Osteocyte (in vitro differentiated cells): ENCODE data around the gene GRIN1. TPM values are rescaled to one million over a fixed set of nuclear protein-coding genes. Genes with fewer than 3 reads are reported as not detected.

Experiments
- DNase-seq: peaks from one replicate; pipeline ENCODE4 v3.0.0; 2021; ENCODE audit warnings: mixed read lengths; ENCODE audit not compliant: unreplicated experiment; ENCODE audit errors: extremely low spot score
- H3K27ac Mint-ChIP-seq: one replicate; pipeline ENCODE4 v1.8.0; 2021; ENCODE audit warnings: mild to moderate bottlenecking, mixed read lengths; ENCODE audit not compliant: unreplicated experiment
- H3K27me3 Mint-ChIP-seq: one replicate; pipeline ENCODE4 v1.8.0; 2021; ENCODE audit warnings: mixed read lengths; ENCODE audit not compliant: unreplicated experiment
- H3K36me3 Mint-ChIP-seq: one replicate; pipeline ENCODE4 v1.8.0; 2021; ENCODE audit warnings: mixed read lengths; ENCODE audit not compliant: unreplicated experiment
- H3K4me1 Mint-ChIP-seq: one replicate; pipeline ENCODE4 v1.8.0; 2021; ENCODE audit warnings: mixed read lengths; ENCODE audit not compliant: unreplicated experiment
- H3K4me3 Mint-ChIP-seq: one replicate; pipeline ENCODE4 v1.8.0; 2021; ENCODE audit warnings: mild to moderate bottlenecking, moderate library complexity, mixed read lengths; ENCODE audit not compliant: unreplicated experiment
- H3K9me3 Mint-ChIP-seq: one replicate; pipeline ENCODE4 v1.8.0; 2021; ENCODE audit warnings: mixed read lengths; ENCODE audit not compliant: unreplicated experiment
- total RNA-seq: library from RNA; stranded (reverse); gene quantifications from 2 replicates; pipeline ENCODE4 v1.2.1, GENCODE V29; 2021
- TF ChIP-seq, protein P1 (sequence below): fragments of 200-600 bp; sonication (generic); IDR thresholded peaks from 2 replicates; pipeline ENCODE4 v1.5.0; 2021; ENCODE audit warnings: antibody characterized with exemption, mild to moderate bottlenecking, moderate library complexity

GRIN1 gene
- total RNA-seq, 1 donor from 2014 or later: not detected

DNA sequence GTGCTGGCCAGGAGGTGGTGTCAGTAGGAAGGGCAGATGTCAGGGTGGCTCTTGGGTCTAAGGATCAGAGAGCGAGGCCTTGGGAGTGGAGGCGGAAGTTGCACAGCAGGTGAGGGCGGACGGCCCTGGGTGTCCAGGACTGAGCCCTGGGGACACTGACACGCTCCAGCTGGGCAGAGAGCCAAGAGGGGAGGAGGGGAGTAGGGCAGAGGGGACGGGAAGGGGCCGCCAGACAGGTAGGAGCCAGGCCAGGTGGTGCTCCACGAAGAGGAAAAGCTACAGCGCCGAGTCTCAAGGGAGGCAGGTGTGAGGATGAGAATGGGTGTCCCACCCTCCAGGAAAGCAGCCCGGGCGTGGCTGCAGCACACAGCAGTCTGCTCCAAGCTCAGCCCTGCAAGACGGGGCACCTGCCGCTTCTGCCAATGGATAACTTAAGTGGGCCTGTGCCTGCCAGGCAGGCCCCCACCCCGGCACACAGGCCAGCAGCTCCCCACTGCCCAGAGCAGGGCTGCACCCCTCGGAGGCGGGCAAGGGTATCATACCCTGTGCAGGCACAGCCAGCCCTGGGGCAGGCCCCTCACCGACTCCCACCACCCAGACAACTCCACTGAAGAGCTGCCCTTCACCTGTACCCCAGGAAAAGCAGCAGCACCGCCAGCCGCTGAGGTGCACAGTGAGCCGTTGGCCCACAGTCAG lies 56.7 kb downstream of the GRIN1 start:
- no peaks in the 10 kb centered on the region for H3K27me3 Mint-ChIP-seq

DNA sequence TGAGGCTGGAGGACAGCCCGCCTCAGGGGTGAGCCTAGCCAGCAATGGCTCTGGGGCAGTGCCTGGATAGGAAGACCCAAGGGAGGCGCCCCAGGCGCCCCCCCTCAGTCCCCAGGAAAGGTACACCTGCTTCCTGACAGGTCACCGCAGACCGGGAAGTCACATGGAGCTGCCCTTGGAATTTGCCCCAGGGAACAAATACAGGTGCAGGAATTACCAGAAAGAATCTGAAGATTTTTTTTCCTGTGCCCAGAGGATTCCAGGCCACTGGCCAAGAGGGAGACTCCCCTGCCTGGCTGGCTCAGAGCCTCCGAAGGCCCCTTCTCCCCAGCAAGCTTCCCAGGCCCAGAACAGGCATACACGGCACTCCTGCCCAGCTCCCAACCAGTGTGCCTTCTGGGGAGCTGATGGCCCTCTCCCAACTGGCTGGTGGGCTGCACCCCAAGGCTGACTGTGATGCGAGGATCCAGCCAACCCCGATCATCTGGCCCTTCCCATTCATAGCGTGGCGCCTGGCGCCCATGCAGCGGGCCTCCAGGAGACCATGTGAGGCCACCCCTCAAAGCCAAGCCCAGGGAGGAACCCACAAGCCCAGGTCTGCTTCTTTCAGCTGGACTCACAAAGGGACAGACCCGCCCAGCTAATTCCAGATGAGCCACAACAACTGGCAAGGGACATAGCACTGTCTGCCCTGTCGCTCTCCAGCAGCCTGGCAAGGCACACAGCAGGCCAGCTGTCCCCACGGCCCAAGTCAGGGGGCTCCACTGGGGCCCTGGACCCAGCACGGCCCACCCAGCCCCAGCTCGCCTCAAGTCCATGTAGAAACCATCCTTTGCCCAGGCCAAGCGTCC lies 59.3 kb downstream of the GRIN1 start:
- TF ChIP-seq, protein P1, sequence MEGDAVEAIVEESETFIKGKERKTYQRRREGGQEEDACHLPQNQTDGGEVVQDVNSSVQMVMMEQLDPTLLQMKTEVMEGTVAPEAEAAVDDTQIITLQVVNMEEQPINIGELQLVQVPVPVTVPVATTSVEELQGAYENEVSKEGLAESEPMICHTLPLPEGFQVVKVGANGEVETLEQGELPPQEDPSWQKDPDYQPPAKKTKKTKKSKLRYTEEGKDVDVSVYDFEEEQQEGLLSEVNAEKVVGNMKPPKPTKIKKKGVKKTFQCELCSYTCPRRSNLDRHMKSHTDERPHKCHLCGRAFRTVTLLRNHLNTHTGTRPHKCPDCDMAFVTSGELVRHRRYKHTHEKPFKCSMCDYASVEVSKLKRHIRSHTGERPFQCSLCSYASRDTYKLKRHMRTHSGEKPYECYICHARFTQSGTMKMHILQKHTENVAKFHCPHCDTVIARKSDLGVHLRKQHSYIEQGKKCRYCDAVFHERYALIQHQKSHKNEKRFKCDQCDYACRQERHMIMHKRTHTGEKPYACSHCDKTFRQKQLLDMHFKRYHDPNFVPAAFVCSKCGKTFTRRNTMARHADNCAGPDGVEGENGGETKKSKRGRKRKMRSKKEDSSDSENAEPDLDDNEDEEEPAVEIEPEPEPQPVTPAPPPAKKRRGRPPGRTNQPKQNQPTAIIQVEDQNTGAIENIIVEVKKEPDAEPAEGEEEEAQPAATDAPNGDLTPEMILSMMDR: no peak
- Mint-ChIP-seq H3K27ac (no peak overlapping the region), H3K27me3 (no peaks in the 10 kb centered on the region), H3K4me3 (peak overlapping the region; percentile 26), H3K36me3 (no peaks in the 10 kb centered on the region), H3K4me1 (peaks cover 41% of the 10 kb centered on the region), H3K9me3 (no peaks in the 10 kb centered on the region)
- DNase-seq: no peak

More for the DNA sequence above, 56.7 kb downstream of the GRIN1 start:
- H3K27ac Mint-ChIP-seq: peak overlapping the region; percentile 15
- no peaks in the 10 kb centered on the region for H3K9me3 Mint-ChIP-seq
- TF ChIP-seq, protein P1: no peak
- peaks cover 22% of the 10 kb centered on the region for H3K4me1 Mint-ChIP-seq
- DNase-seq: no peak
- peaks cover 5% of the 10 kb centered on the region for H3K36me3 Mint-ChIP-seq
- no peak overlapping the region for H3K4me3 Mint-ChIP-seq

DNA sequence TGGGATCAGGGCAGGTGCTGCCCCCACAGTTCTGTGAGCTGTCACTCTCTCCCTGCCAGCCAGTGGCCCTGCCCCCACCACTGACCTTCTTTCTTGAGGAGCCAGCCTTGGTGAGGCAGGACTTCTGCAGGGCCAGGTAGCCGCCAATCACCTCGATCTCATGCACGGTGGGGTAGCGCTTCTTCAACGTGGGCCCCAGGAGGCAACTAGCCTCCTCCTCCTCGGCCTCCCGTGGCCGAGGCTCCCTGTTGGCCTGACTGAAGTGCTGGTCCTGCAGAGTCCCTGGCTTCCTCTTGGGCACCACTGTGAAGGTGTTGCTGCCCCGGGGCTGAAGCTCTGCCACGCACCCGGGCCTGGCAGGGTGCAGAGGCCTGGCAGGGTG lies 59.9 kb downstream of the GRIN1 start:
- DNase-seq: no peak
- TF ChIP-seq, protein P1: no peak
- no peaks in the 10 kb centered on the region for H3K27me3 Mint-ChIP-seq
- no peaks in the 10 kb centered on the region for H3K9me3 Mint-ChIP-seq
- peak overlapping the region; percentile 82 for H3K4me3 Mint-ChIP-seq
- no peaks in the 10 kb centered on the region for H3K36me3 Mint-ChIP-seq
- peaks cover 39% of the 10 kb centered on the region for H3K4me1 Mint-ChIP-seq
- no peak overlapping the region for H3K27ac Mint-ChIP-seq

DNA sequence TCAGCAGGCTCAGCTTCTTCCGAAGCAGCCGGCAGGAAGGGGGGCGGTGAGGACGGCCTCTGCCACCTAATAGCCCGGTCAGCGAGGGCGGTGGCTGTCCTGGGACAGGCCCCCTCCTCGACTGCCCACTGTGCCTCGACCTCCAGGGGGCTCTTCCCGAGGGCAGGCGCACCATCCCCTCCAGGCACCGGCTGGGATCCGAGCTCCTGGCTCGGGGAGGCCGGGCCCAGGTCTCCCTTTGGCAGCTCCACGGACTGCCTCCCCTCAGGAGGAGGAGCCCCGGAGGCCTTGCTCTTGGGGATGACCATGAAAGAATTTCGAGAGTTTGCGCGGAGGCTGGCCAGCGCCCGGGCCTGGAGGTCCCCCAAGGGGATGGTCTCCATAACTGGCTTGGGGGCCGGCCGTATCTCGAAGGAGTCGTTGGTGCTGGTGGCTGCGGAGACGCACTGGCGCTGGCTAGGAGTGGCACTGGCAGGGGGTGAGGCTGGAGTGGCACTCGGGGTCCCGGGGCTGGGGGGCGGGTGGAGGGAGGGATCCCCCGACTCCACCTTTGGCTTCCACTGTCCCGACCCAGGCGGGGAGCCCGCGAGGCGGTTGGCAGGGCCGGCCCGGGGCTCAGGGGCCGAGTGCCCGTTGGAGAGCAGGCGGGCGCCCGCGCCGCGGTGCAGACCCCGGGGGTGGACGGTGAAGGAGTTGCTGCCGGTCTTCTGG lies 60.6 kb downstream of the GRIN1 start:
- H3K27me3 Mint-ChIP-seq: no peaks in the 10 kb centered on the region
- DNase-seq: no peak
- H3K9me3 Mint-ChIP-seq: no peaks in the 10 kb centered on the region
- TF ChIP-seq, protein P1: no peak
- no peaks in the 10 kb centered on the region for H3K36me3 Mint-ChIP-seq
- peak overlapping the region; percentile 82 for H3K4me3 Mint-ChIP-seq
- peaks cover 43% of the 10 kb centered on the region for H3K4me1 Mint-ChIP-seq
- H3K27ac Mint-ChIP-seq: peak overlapping the region; percentile 50
